A673 (cell line): ENCODE results near the gene LRP1-AS. TPM values are rescaled to one million over a fixed set of nuclear protein-coding genes. Genes with fewer than 3 reads are reported as not detected.

Experiments
- BruUV-seq: library from RNA; stranded (reverse); fragments of 400-500 nt; replicated peaks from 2 replicates; lab custom pipeline; 2021; lab: Mats Ljungman, UMichigan
- CTCF ChIA-PET: fragments of 300-600 bp; sonication (Branson Sonifier 250); formaldehyde crosslinking; loops from one replicate; lab custom pipeline; 2022; ENCODE audit warnings: antibody characterized with exemption; lab: Charles Lee
- POLR2A ChIA-PET: fragments of 300-600 bp; sonication (Branson Sonifier 250); formaldehyde crosslinking; loops from one replicate; lab custom pipeline; 2022; ENCODE audit warnings: antibody characterized with exemption; ENCODE audit not compliant: low non-redundant PET; lab: Charles Lee
- DNase-seq: peaks from one replicate; pipeline ENCODE4 v3.0.0-alpha.2; 2015; ENCODE audit warnings: low spot score
- H3K27ac ChIP-seq: fragments of 200-600 bp; sonication (generic); 2 replicates; pipeline ENCODE4 v1.5.1; 2016; ENCODE audit warnings: mixed run types, low read depth, mild to moderate bottlenecking, mixed read lengths, antibody characterized with exemption, low read length; ENCODE audit not compliant: poor library complexity, severe bottlenecking
- H3K27me3 ChIP-seq: fragments of 200-600 bp; sonication (generic); replicated peaks from 2 replicates; pipeline ENCODE4 v1.6.1; 2017; ENCODE audit warnings: mixed run types, low read depth, mild to moderate bottlenecking, mixed read lengths, antibody characterized with exemption, low read length; ENCODE audit not compliant: insufficient read depth, poor library complexity
- H3K36me3 ChIP-seq: fragments of 200-600 bp; sonication (generic); 2 replicates; pipeline ENCODE4 v1.6.1; 2016; ENCODE audit warnings: mixed run types, mild to moderate bottlenecking, mixed read lengths, antibody characterized with exemption, low read length; ENCODE audit not compliant: insufficient read depth, poor library complexity, severe bottlenecking
- H3K4me1 ChIP-seq: fragments of 200-600 bp; sonication (generic); 2 replicates; pipeline ENCODE4 v1.6.1; 2017; ENCODE audit warnings: mixed run types, mild to moderate bottlenecking, mixed read lengths, antibody characterized with exemption, low read length; ENCODE audit not compliant: insufficient read depth, poor library complexity, severe bottlenecking
- H3K4me3 ChIP-seq: fragments of 200-600 bp; sonication (generic); 2 replicates; pipeline ENCODE4 v1.5.1; 2016; ENCODE audit warnings: low read depth, mixed run types, mild to moderate bottlenecking, mixed read lengths, low read length; ENCODE audit not compliant: poor library complexity, severe bottlenecking
- H3K9me3 ChIP-seq: fragments of 200-600 bp; sonication (generic); 2 replicates; pipeline ENCODE4 v1.6.1; 2016; ENCODE audit warnings: mixed run types, low read depth, mild to moderate bottlenecking, mixed read lengths, antibody characterized with exemption, low read length; ENCODE audit not compliant: poor library complexity, severe bottlenecking
- CTCF ChIP-seq: fragments of 300-800, 200-600 bp; sonication (generic); conservative IDR thresholded peaks from 2 replicates; pipeline ENCODE4 v1.5.1; 2017; ENCODE audit warnings: low read depth, mild to moderate bottlenecking, antibody characterized with exemption, low read length, moderate library complexity, mixed read lengths
- EZH2 ChIP-seq: fragments of 200-600 bp; sonication (generic); IDR thresholded peaks from 2 replicates; pipeline ENCODE4 v1.6.1; 2017; ENCODE audit warnings: borderline replicate concordance, low read depth, mild to moderate bottlenecking, mixed read lengths, antibody characterized with exemption, low read length; ENCODE audit not compliant: poor library complexity, severe bottlenecking
- intact Hi-C: fragments of 100-400 bp; cut with micrococcal nuclease; formaldehyde crosslinking; loops from one replicate; pipeline ENCODE4 v1.10.0; 2022; ENCODE audit not compliant: unreplicated experiment
- total RNA-seq: library from RNA; stranded (reverse); gene quantifications from 2 replicates; pipeline ENCODE4 v1.2.3, GENCODE V29; 2021

The LRP1-AS gene
- total RNA-seq, 1 experiment from 2014 or later: not detected

GRCh38 chr12:57195611-57196371 is 48.4 kb upstream of the LRP1-AS start:
- intact Hi-C loops: no loop called here
- peaks cover 14% of the 10 kb centered on the region for H3K36me3 ChIP-seq
- TF ChIP-seq CTCF (no peak), EZH2 (no peak)
- no peak overlapping the region for H3K4me3 ChIP-seq
- no TSS peak for BruUV-seq
- no peak for DNase-seq
- ChIA-PET CTCF (interaction anchor here (0.5 kb wide), 1 partner anchor 47 kb away, joined by 14 read pairs; no protein-coding TSS in a partner anchor), POLR2A (no interaction called here)
- no peaks in the 10 kb centered on the region for H3K4me1 ChIP-seq
- no peaks in the 10 kb centered on the region for H3K27me3 ChIP-seq
- no peak overlapping the region for H3K27ac ChIP-seq
- no peaks in the 10 kb centered on the region for H3K9me3 ChIP-seq

- Histone ChIP-seq H3K36me3 (peaks cover 14% of the 10 kb centered on the region), H3K9me3 (no peaks in the 10 kb centered on the region), H3K4me1 (peaks cover 6% of the 10 kb centered on the region), H3K27me3 (no peaks in the 10 kb centered on the region), H3K4me3 (no peak overlapping the region), H3K27ac (no peak overlapping the region)
- TF ChIP-seq CTCF: no peak
- no peak for TF ChIP-seq EZH2
- POLR2A ChIA-PET: no interaction called here
- no TSS peak for BruUV-seq
- CTCF ChIA-PET: no interaction called here
- intact Hi-C loops: no loop called here
- no peak for DNase-seq
Measured at GRCh38 chr12:57195186-57195585, 47.8 kb upstream of the LRP1-AS start.

DNA sequence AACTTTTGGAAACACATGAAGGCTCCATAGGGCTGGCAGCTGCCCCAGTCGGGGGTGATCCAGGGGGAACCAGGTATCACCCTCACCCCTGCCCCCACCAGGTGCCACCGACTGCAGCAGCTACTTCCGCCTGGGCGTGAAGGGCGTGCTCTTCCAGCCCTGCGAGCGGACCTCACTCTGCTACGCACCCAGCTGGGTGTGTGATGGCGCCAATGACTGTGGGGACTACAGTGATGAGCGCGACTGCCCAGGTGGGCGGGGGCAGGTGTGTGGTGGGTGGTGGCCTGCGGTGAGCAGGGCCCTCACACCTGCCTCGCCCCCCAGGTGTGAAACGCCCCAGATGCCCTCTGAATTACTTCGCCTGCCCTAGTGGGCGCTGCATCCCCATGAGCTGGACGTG is 46.8 kb upstream of the LRP1-AS start:
- Histone ChIP-seq H3K27ac (no peak overlapping the region), H3K4me1 (peaks cover 11% of the 10 kb centered on the region), H3K27me3 (no peaks in the 10 kb centered on the region), H3K36me3 (peaks cover 10% of the 10 kb centered on the region), H3K9me3 (no peaks in the 10 kb centered on the region), H3K4me3 (no peak overlapping the region)
- intact Hi-C loops: no loop called here
- no peak for DNase-seq
- TF ChIP-seq CTCF (no peak), EZH2 (no peak)
- POLR2A ChIA-PET: no interaction called here
- BruUV-seq: no TSS peak
- CTCF ChIA-PET: no interaction called here
